Sigmoid colon (tissue), 4 donors: Measurements from ENCODE around the gene CPT1C.

Source experiments
- POLR2AphosphoS5 ChIP-seq, 4 donors: sonication (generic); formaldehyde crosslinking; IDR thresholded peaks; one replicate each; pipeline ENCODE4 v1.6.1; 2017; ENCODE audit warnings: antibody characterized with exemption in 4 of 4
- TF ChIP-seq, protein P1 (sequence below), 4 experiments: fragments of 450-650 bp in 3 of 4; fragments of 200-600 bp in 1 of 4; IDR thresholded peaks; one replicate each; pipeline ENCODE4 v1.5.1; 2016 to 2019; ENCODE audit warnings: antibody characterized with exemption in 4 of 4, mild to moderate bottlenecking in 3 of 4, moderate library complexity in 2 of 4

GRCh38 chr19:49741210-49741844, 50.4 kb downstream of the CPT1C start:
- TF ChIP-seq, protein P1, sequence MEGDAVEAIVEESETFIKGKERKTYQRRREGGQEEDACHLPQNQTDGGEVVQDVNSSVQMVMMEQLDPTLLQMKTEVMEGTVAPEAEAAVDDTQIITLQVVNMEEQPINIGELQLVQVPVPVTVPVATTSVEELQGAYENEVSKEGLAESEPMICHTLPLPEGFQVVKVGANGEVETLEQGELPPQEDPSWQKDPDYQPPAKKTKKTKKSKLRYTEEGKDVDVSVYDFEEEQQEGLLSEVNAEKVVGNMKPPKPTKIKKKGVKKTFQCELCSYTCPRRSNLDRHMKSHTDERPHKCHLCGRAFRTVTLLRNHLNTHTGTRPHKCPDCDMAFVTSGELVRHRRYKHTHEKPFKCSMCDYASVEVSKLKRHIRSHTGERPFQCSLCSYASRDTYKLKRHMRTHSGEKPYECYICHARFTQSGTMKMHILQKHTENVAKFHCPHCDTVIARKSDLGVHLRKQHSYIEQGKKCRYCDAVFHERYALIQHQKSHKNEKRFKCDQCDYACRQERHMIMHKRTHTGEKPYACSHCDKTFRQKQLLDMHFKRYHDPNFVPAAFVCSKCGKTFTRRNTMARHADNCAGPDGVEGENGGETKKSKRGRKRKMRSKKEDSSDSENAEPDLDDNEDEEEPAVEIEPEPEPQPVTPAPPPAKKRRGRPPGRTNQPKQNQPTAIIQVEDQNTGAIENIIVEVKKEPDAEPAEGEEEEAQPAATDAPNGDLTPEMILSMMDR (IDR thresholded peaks at IDR 0.05) = no peak
- no peak for TF ChIP-seq POLR2AphosphoS5 (IDR thresholded peaks at IDR 0.05)
